Kidney (tissue), 14 donors: ENCODE data around the gene CORIN. TPM values are rescaled to one million over a fixed set of nuclear protein-coding genes. Genes with fewer than 3 reads are reported as not detected.

Experiments used
- DNase-seq, 5 donors: peaks; one replicate each; pipeline ENCODE4 v3.0.0-alpha.2; 2013 to 2020
- FAIRE-seq: peaks from 2 replicates; lab custom pipeline; 2012; peaks lifted over from hg19 to GRCh38; lab: Jason Lieb, UNC
- H3K27ac ChIP-seq, 2 donors: one replicate each; pipeline ENCODE4 v1.7.0; 2013; ENCODE audit warnings: low read depth in 2 of 2, low read length in 2 of 2, inconsistent platforms in 1 of 2
- H3K27me3 ChIP-seq: one replicate; pipeline ENCODE4 v1.7.1; 2013; ENCODE audit warnings: low read length, inconsistent platforms; ENCODE audit not compliant: control insufficient read depth, insufficient read depth
- H3K36me3 ChIP-seq, 3 donors: one replicate each; pipeline versions ENCODE4 v1.7.0 to v1.7.1; 2013; ENCODE audit warnings: low read length in 3 of 3, control low read depth in 1 of 3, inconsistent platforms in 1 of 3; ENCODE audit not compliant: insufficient read depth in 3 of 3, control insufficient read depth in 2 of 3
- H3K4me1 ChIP-seq, 3 donors: one replicate each; pipeline versions ENCODE4 v1.7.0 to v1.7.1; 2013; ENCODE audit warnings: low read length in 3 of 3, inconsistent platforms in 1 of 3, low read depth in 1 of 3; ENCODE audit not compliant: control insufficient read depth in 2 of 3, insufficient read depth in 2 of 3
- H3K4me3 ChIP-seq, 3 donors: one replicate each; pipeline versions ENCODE4 v1.7.0 to v1.8.1; 2013; ENCODE audit warnings: low read length in 3 of 3, control low read depth in 1 of 3, inconsistent platforms in 1 of 3
- H3K9ac ChIP-seq, 3 donors: one replicate each; pipeline versions ENCODE4 v1.7.0 to v1.7.1; 2013; ENCODE audit warnings: low read length in 3 of 3, control low read depth in 1 of 3, inconsistent platforms in 1 of 3
- H3K9me3 ChIP-seq, 3 donors: one replicate each; pipeline versions ENCODE4 v1.7.0 to v1.7.1; 2013; ENCODE audit warnings: low read length in 3 of 3, control low read depth in 1 of 3, inconsistent platforms in 1 of 3; ENCODE audit not compliant: control insufficient read depth in 2 of 3, insufficient read depth in 1 of 3
- CTCF ChIP-seq: IDR thresholded peaks from 3 replicates; pipeline ENCODE4 v1.5.1; 2012; ENCODE audit warnings: mild to moderate bottlenecking, moderate library complexity, borderline replicate concordance; ENCODE audit not compliant: insufficient read depth; ENCODE audit errors: extremely low read depth
- intact Hi-C: fragments of 100-400 bp; cut with DNase I; formaldehyde crosslinking; loops from one replicate; pipeline ENCODE4 v1.11.1; 2022
- polyA plus RNA-seq: library from polyadenylated mRNA; stranded (reverse); fragments of 350-450 nt; fragmentation: Illumina TruSeq; extraction: RNeasy Lipid Tissue Mini Kit (QIAGEN cat#74804); gene quantifications from one replicate; pipeline ENCODE4 v1.2.3, GENCODE V29; 2014; ENCODE audit warnings: low read depth, low replicate concordance; ENCODE audit not compliant: insufficient read depth
- total RNA-seq: library from RNA; stranded (reverse); fragmentation: NEBNext Ultra II Directional; extraction: Animal tissue kit (Norgen Biotek cat#: 25700); gene quantifications from one replicate; pipeline ENCODE4 v1.2.1, GENCODE V29; 2021
- donor health status: control.
- donor health status: control.
- donor health status: control.
- donor health status: control.
- donor health status: control.
- donor health status: DM: yes; HTN: yes; CAD: no.
- donor health status: Normal renal cell carcinoma (clear cell type).

The CORIN gene
- total and polyA plus RNA-seq, 2 donors from 2014 or later: 0.75 to 2.6 TPM

- TF ChIP-seq CTCF: no peak
- H3K27ac ChIP-seq: no peak overlapping the region
- H3K4me3 ChIP-seq: no peak overlapping the region
- H3K4me1 ChIP-seq: no peaks in the 10 kb centered on the region
- no peak for DNase-seq
- H3K9ac ChIP-seq: no peak overlapping the region
- H3K27me3 ChIP-seq: no peaks in the 10 kb centered on the region
- intact Hi-C loops: no loop called here
- no peak for FAIRE-seq
- H3K36me3 ChIP-seq: no peaks in the 10 kb centered on the region
- no peaks in the 10 kb centered on the region for H3K9me3 ChIP-seq
Observed at GRCh38 chr4:47643845-47644244, 194.0 kb downstream of the CORIN start.

GRCh38 chr4:47642985-47643760, 194.7 kb downstream of the CORIN start:
- peak in 2 of 5 donors; percentile 15 to 20 for DNase-seq

GRCh38 chr4:47642191-47642830, 195.6 kb downstream of the CORIN start:
- no peak for FAIRE-seq
- TF ChIP-seq CTCF: no peak
- intact Hi-C loops: no loop called here

More at GRCh38 chr4:47642985-47643760, 194.7 kb downstream of the CORIN start:
- Histone ChIP-seq H3K4me3 (no peak overlapping the region), H3K9me3 (no peaks in the 10 kb centered on the region), H3K36me3 (no peaks in the 10 kb centered on the region), H3K9ac (no peak overlapping the region), H3K27ac (no peak overlapping the region), H3K27me3 (no peaks in the 10 kb centered on the region), H3K4me1 (no peaks in the 10 kb centered on the region)
- intact Hi-C loops: no loop called here
- no peak for TF ChIP-seq CTCF
- FAIRE-seq: no peak

More at GRCh38 chr4:47642191-47642830, 195.6 kb downstream of the CORIN start:
- Histone ChIP-seq H3K4me3 (no peak overlapping the region), H3K36me3 (no peaks in the 10 kb centered on the region), H3K27ac (no peak overlapping the region), H3K4me1 (no peaks in the 10 kb centered on the region), H3K9ac (no peak overlapping the region), H3K9me3 (no peaks in the 10 kb centered on the region), H3K27me3 (no peaks in the 10 kb centered on the region)
- DNase-seq: no peak
